RWPE1 (cell line): ENCODE data around the gene LMBRD2.

ENCODE experiments used
- CTCF ChIA-PET: fragments of 350-600 bp; sonication (Branson Sonifier 250); formaldehyde crosslinking; extraction: SDS; loops from one replicate; lab custom pipeline; 2021; lab: Yijun Ruan, JAX
- POLR2A ChIA-PET: fragments of 400-600 bp; formaldehyde crosslinking; extraction: SDS; loops from one replicate; lab custom pipeline; 2020; ENCODE audit warnings: antibody characterized with exemption; ENCODE audit not compliant: low non-redundant PET; lab: Yijun Ruan, JAX
- DNase-seq: peaks from one replicate; pipeline ENCODE4 v3.0.0; 2012; ENCODE audit warnings: low spot score
- H3K27ac ChIP-seq: fragments of 450-650 bp; 2 replicates; pipeline ENCODE4 v1.5.1; 2017
- CTCF ChIP-seq: fragments of 450-650 bp; conservative IDR thresholded peaks from 2 replicates; pipeline ENCODE4 v1.5.1; 2017; ENCODE audit warnings: low read depth, mild to moderate bottlenecking

Gene LMBRD2

GRCh38 chr5:36175043-36175442 lies 23.4 kb upstream of the LMBRD2 start:
- no peak for TF ChIP-seq CTCF
- no peak overlapping the region for H3K27ac ChIP-seq
- CTCF ChIA-PET, result interaction anchor here (0.7 kb wide), 1 partner anchor 270 kb away, joined by 3 read pairs; no protein-coding TSS in a partner anchor
- POLR2A ChIA-PET, result no interaction called here
- DNase-seq, result no peak

- ChIA-PET CTCF (interaction anchor here (0.8 kb wide), 1 partner anchor 30 kb away, joined by 3 read pairs; no protein-coding TSS in a partner anchor), POLR2A (no interaction called here)
- no peak for TF ChIP-seq CTCF
- H3K27ac ChIP-seq, result no peak overlapping the region
- DNase-seq, result no peak
Measured at GRCh38 chr5:36174119-36174518, 22.4 kb upstream of the LMBRD2 start.

- H3K27ac ChIP-seq, result no peak overlapping the region
- DNase-seq, result no peak
- ChIA-PET CTCF (no interaction called here), POLR2A (no interaction called here)
- TF ChIP-seq CTCF, result no peak
Measured at GRCh38 chr5:36173426-36173825, 21.7 kb upstream of the LMBRD2 start.

GRCh38 chr5:36172599-36172998 lies 20.9 kb upstream of the LMBRD2 start:
- CTCF ChIA-PET, result interaction anchor here (0.5 to 0.7 kb wide), 3 partner anchors 20 to 136 kb away, joined by 3 to 4 read pairs (median 3); no protein-coding TSS in a partner anchor
- POLR2A ChIA-PET, result no interaction called here
- H3K27ac ChIP-seq, result no peak overlapping the region
- no peak for TF ChIP-seq CTCF
- DNase-seq, result no peak

GRCh38 chr5:36170832-36171424 lies 19.2 kb upstream of the LMBRD2 start:
- DNase-seq, result no peak
- H3K27ac ChIP-seq, result no peak overlapping the region
- ChIA-PET POLR2A (no interaction called here), CTCF (interaction anchor here (0.7 kb wide), 1 partner anchor 373 kb away, joined by 3 read pairs; no protein-coding TSS in a partner anchor)
- TF ChIP-seq CTCF, result no peak

GRCh38 chr5:36168737-36169136 lies 17.1 kb upstream of the LMBRD2 start:
- ChIA-PET CTCF (no interaction called here), POLR2A (no interaction called here)
- no peak for TF ChIP-seq CTCF
- H3K27ac ChIP-seq, result no peak overlapping the region
- DNase-seq, result no peak
